KMS-11 (cell line): ENCODE results near the gene PLEKHM2.

Experiments used
- H2AFZ ChIP-seq: fragments of 200-600 bp; sonication (generic); 2 replicates; pipeline ENCODE4 v1.6.1; 2016; ENCODE audit warnings: antibody characterized with exemption, mixed run types, low read depth
- H3K27ac ChIP-seq: fragments of 200-600 bp; sonication (generic); 2 replicates; pipeline ENCODE4 v1.6.1; 2016; ENCODE audit warnings: mild to moderate bottlenecking, mixed run types
- H3K27me3 ChIP-seq: fragments of 200-600 bp; sonication (generic); 2 replicates; pipeline ENCODE4 v1.6.1; 2017; ENCODE audit warnings: mild to moderate bottlenecking, low read depth, mixed run types, moderate library complexity; ENCODE audit not compliant: insufficient read depth
- H3K36me3 ChIP-seq: fragments of 200-600 bp; sonication (generic); 2 replicates; pipeline ENCODE4 v1.6.1; 2017; ENCODE audit warnings: mild to moderate bottlenecking, mixed run types; ENCODE audit not compliant: insufficient read depth
- H3K4me1 ChIP-seq: fragments of 200-600 bp; sonication (generic); 2 replicates; pipeline ENCODE4 v1.6.1; 2016; ENCODE audit warnings: mild to moderate bottlenecking, low read depth, mixed run types; ENCODE audit not compliant: poor library complexity, severe bottlenecking
- H3K4me2 ChIP-seq: fragments of 200-600 bp; sonication (generic); 2 replicates; pipeline ENCODE4 v1.7.0; 2016; ENCODE audit warnings: mild to moderate bottlenecking, mixed run types
- H3K4me3 ChIP-seq: fragments of 200-600 bp; sonication (generic); IDR thresholded peaks from 2 replicates; pipeline ENCODE4 v1.6.1; 2017; ENCODE audit warnings: low read depth, low read length, mixed read lengths; ENCODE audit not compliant: insufficient read depth
- H3K79me2 ChIP-seq: fragments of 200-600 bp; sonication (generic); 2 replicates; pipeline ENCODE4 v1.6.1; 2016; ENCODE audit warnings: low read depth, mixed run types; ENCODE audit not compliant: insufficient read depth
- H3K9ac ChIP-seq: fragments of 200-600 bp; sonication (generic); 2 replicates; pipeline ENCODE4 v1.6.1; 2016; ENCODE audit warnings: mild to moderate bottlenecking, mixed run types
- H4K20me1 ChIP-seq: fragments of 200-600 bp; sonication (generic); 2 replicates; pipeline ENCODE4 v1.6.1; 2016; ENCODE audit warnings: mild to moderate bottlenecking, mixed run types; ENCODE audit not compliant: insufficient read depth
- TF ChIP-seq, protein P1 (sequence below): fragments of 200-600 bp; sonication (generic); conservative IDR thresholded peaks from 2 replicates; pipeline ENCODE4 v1.6.1; 2017; ENCODE audit warnings: low read depth, mild to moderate bottlenecking, antibody characterized with exemption, low read length, moderate library complexity, mixed read lengths

Gene PLEKHM2

DNA sequence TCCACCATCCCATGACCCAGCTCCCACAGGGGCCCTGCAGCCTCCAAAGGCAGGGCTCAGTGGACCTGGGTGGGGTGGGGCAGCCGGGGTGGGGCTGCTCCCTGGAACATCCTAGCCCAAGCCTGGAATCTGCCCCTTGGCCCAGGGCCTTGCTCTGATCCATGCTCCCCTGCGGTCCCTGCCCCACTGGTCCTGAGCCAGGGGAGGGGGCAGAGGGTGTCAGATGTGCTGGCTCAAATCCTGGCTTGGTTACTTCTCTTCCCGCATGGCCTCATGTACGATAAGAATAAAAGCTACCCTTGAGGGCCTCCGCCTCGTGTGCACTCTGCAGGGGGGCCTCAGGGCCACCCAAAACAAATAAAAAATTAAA lies 52.8 kb downstream of the PLEKHM2 start:
- Histone ChIP-seq H3K27ac (no peak overlapping the region), H3K36me3 (no peaks in the 10 kb centered on the region), H3K4me3 (no peak overlapping the region), H3K4me1 (peaks cover 5% of the 10 kb centered on the region), H3K4me2 (no peak overlapping the region), H3K9ac (no peak overlapping the region), H3K27me3 (no peaks in the 10 kb centered on the region), H2AFZ (no peak overlapping the region), H3K79me2 (no peaks in the 10 kb centered on the region), H4K20me1 (no peaks in the 10 kb centered on the region)
- TF ChIP-seq, protein P1, sequence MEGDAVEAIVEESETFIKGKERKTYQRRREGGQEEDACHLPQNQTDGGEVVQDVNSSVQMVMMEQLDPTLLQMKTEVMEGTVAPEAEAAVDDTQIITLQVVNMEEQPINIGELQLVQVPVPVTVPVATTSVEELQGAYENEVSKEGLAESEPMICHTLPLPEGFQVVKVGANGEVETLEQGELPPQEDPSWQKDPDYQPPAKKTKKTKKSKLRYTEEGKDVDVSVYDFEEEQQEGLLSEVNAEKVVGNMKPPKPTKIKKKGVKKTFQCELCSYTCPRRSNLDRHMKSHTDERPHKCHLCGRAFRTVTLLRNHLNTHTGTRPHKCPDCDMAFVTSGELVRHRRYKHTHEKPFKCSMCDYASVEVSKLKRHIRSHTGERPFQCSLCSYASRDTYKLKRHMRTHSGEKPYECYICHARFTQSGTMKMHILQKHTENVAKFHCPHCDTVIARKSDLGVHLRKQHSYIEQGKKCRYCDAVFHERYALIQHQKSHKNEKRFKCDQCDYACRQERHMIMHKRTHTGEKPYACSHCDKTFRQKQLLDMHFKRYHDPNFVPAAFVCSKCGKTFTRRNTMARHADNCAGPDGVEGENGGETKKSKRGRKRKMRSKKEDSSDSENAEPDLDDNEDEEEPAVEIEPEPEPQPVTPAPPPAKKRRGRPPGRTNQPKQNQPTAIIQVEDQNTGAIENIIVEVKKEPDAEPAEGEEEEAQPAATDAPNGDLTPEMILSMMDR: no peak

DNA sequence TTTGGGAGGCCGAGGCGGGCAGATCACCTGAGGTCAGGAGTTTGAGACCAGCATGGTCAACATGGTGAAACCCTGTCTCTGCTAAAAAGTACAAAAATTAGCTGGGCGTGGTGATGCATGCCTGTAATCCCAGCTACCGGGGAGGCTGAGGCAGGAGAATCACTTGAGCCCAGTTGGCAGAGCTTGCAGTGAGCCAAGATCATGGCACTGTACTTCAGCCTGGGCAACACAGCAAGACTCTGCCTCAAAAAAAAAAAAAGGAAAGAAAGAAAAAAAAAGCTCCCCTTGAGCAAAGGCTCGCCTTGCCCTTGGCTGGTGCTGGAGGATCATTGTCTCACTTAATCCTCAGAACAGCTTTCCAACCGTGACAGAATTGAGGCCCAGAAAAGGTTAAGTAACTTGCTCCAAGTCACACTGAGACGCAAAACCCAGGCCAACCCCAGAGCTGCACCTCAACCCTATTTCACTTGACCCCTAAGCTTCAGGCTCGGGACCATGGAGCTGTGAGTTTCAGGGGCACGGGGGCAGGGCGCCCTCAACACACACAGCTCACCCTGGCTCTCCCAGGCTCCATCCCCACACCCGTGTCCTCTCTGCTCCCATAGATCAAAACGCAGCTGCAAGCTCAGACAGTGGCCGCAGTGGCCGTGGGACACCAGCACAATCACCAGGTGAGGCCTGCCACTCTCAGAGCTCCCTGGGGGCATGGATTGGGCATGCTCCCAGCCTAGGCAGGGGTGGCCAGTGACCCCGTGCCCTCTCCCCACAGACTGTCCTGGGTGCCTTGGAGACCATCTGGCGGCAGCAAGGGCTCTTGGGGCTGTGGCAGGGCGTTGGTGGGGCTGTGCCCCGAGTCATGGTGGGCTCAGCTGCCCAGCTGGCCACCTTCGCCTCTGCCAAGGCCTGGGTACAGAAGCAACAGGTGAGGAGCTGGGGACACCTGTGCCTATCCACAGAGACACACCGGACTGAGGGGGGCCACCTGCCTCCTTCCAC lies 53.5 kb downstream of the PLEKHM2 start:
- Histone ChIP-seq H3K4me1 (peaks cover 5% of the 10 kb centered on the region), H3K9ac (no peak overlapping the region), H3K36me3 (no peaks in the 10 kb centered on the region), H3K79me2 (no peaks in the 10 kb centered on the region), H4K20me1 (no peaks in the 10 kb centered on the region), H3K4me2 (no peak overlapping the region), H3K27me3 (no peaks in the 10 kb centered on the region), H2AFZ (no peak overlapping the region), H3K4me3 (no peak overlapping the region), H3K27ac (no peak overlapping the region)
- TF ChIP-seq, protein P1: no peak

DNA sequence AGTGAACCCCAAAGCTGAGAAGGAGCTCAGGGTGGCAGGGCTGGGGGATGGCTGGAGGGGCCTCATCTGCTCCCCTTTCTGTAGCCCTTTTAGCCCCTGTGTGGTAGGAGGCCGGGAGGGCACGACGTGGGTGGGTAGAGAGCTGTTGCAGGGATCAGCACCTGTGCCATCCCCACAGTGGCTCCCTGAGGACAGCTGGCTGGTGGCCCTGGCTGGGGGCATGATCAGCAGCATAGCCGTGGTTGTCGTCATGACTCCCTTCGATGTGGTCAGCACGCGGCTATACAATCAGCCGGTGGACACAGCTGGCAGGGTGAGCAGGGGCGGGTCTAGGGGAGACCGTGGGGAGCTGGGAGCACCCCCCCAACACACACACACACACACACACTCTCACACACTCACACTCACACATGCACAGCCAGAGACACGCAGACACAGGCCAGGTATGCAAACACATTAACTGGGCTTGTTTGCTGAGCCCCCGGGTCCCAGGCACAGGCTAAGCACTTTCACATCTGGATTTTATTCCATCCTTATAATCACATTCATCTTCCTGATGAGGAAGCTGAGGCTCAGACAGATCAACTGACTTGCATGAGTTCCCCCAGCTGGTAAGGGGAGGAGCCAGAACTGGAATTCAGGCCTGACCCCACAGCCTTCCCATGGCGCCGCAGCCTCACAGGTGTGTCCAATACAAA lies 54.4 kb downstream of the PLEKHM2 start:
- no peaks in the 10 kb centered on the region for H3K79me2 ChIP-seq
- H3K27me3 ChIP-seq: no peaks in the 10 kb centered on the region
- H3K9ac ChIP-seq: no peak overlapping the region
- TF ChIP-seq, protein P1: no peak
- no peaks in the 10 kb centered on the region for H4K20me1 ChIP-seq
- no peaks in the 10 kb centered on the region for H3K36me3 ChIP-seq
- peaks cover 5% of the 10 kb centered on the region for H3K4me1 ChIP-seq
- H3K4me3 ChIP-seq: no peak overlapping the region
- no peak overlapping the region for H3K4me2 ChIP-seq
- H3K27ac ChIP-seq: no peak overlapping the region
- H2AFZ ChIP-seq: no peak overlapping the region

DNA sequence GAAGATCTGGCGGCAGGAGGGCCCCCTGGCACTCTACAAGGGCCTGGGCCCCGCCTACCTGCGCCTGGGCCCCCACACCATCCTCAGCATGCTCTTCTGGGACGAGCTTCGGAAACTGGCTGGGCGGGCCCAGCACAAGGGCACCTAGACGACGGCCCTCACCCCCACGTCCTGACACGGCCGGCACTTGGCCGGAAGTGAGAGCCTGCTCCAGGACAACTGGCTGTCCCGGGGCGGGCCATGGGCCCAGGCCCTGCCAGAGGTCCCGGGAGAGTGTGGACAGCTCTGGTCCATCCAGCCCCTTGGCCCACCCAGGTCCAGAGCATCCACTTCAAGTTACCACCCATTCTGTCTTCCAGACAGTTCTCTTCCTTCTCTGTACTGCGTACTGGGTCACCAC lies 55.1 kb downstream of the PLEKHM2 start:
- Histone ChIP-seq H3K4me3 (no peak overlapping the region), H3K79me2 (no peaks in the 10 kb centered on the region), H3K4me2 (no peak overlapping the region), H4K20me1 (no peaks in the 10 kb centered on the region), H3K36me3 (no peaks in the 10 kb centered on the region), H2AFZ (no peak overlapping the region), H3K4me1 (peaks cover 5% of the 10 kb centered on the region), H3K9ac (no peak overlapping the region), H3K27ac (no peak overlapping the region), H3K27me3 (no peaks in the 10 kb centered on the region)
- TF ChIP-seq, protein P1: no peak
